Stimulated activated CD4-positive, alpha-beta T cell treated with anti-CD3 and anti-CD28 coated beads, Interleukin-15, amount 100 ng/mL, for 1 hour (primary cell): ENCODE data around the gene RPS19BP1.
"Not testable (repeated sequence)": the region's sequence is repeated elsewhere in the genome, so short reads cannot be mapped to it uniquely, and the experiment has no call there.

Source experiments
- DNase-seq, 2 donors: peaks; one replicate each; pipeline ENCODE4 v3.0.0-alpha.2; 2020; ENCODE audit warnings: low read depth in 1 of 2, low spot score in 1 of 2

The RPS19BP1 gene

DNA sequence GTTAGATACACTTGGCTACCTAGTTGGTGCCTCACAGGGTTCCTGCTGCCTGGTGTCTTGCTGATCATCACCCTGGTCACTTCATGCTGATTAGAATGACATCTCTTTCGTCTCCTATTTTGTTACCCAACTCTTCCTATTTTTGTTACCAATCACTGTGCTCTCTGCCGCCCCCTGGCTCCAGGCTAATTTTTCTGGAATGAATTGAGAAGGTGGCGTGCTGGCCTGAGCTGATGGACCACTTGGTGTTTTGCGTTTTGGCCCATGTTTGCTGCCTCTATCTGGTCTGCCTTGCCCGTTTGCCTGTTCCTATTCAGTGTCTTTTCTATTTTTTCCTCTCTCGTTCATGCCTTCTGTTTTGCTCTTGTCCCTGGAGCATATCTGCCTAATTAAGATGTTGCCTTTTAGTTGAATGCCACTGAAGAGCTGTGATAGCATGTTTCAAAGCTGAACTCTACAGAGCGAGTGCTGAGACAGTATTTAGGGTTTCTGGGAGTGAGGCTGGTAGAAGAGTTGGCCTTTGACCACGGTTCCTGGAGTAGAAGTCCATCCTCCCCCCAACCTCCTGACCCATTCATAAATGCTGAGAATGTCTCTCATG lies 18.1 kb downstream of the RPS19BP1 start:
- DNase-seq, result no peak

DNA sequence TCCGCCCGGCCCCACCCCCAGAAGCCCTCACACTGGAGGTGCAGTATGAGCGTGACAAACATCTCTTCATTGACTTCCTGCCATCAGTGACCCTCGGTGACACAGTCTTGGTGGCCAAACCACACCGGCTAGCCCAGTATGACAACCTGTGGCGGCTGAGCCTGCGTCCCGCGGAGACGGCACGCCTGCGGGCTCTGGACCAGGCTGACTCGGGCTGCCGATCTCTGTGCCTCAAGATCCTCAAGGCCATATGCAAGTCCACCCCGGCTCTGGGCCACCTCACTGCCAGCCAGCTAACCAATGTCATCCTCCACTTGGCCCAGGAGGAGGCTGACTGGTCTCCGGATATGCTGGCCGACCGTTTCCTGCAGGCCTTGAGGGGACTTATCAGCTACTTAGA lies 18.8 kb downstream of the RPS19BP1 start:
- DNase-seq, result no peak

DNA sequence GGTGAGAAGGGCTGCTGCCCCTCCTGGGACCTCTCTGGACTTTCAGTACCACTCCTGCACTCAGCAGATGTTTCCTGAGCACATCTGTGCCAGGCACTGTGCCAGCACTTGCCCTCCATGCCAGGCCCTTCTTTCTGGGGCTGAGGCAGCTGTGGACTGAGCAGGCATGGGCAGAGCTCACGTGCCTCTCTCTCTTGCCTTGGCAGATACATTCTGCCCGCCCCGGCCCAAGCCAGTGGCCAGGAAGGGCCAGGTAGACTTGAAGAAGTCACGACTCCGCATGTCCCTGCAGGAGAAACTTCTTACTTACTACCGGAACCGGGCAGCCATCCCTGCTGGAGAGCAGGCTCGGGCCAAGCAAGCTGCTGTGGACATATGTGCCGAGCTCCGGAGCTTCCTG lies 20.5 kb downstream of the RPS19BP1 start:
- DNase-seq, result no peak

DNA sequence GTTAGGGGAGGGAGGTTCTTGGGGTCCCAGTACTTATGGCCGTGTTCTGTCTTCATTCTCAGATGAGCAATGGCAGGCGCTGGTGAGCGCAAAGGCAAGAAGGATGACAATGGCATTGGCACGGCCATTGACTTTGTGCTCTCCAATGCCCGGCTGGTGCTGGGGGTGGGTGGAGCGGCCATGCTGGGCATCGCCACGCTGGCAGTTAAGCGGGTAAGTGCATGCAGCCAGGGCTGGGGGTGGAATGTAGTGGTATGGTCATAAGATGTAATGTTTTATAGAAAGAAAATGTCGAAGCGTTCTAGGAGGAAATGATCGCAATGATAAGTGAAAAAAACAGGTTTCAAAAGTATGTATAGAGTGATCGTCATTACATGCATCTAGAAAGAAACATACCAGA lies 21.3 kb downstream of the RPS19BP1 start:
- no peak for DNase-seq

DNA sequence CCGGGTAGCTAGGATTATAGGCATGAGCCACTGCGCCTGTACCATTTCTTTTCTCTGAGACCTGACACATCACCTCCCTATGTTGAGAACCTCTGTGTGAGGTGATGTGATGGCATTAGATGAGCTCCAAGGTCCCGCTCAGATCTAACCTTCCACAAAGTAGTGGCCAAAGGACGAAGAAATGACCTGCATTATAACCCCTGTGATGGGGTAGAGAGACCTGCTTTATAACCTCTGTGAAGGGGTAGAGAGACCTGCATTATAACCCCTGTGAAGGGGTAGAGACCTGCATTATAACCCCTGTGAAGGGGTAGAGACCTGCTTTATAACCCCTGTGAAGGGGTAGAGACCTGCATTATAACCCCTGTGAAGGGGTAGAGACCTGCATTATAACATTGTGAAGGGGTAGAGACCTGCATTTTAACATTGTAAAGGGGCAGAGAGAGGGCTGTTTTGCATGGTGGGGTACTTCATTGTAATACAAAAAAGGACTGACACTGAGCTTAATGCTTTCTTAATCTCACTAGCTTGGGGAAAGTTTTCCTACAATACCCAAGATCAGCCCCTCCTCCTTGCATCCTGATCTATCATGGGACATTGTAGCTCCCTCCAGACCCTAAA lies 21.9 kb downstream of the RPS19BP1 start:
- no peak for DNase-seq

DNA sequence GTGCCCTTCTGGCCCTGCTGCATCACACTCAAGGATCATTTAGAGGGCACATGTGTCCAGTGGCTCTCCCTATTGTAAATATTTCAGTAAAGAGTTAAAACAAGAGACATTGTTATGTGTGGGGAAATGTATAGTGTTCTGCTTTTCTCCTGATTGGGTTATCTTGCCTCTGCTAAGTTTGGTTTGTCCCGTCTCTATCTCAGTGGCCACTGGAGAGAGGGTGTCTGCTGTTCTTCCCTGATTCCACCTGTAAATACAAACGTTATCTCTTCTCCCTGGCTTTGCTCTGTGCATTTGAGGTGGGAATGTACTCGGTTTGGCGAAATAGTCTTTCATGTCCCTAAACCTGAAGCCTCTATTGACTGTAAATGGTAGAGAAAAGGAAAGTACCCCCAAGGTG lies 24.2 kb downstream of the RPS19BP1 start:
- no peak for DNase-seq

DNA sequence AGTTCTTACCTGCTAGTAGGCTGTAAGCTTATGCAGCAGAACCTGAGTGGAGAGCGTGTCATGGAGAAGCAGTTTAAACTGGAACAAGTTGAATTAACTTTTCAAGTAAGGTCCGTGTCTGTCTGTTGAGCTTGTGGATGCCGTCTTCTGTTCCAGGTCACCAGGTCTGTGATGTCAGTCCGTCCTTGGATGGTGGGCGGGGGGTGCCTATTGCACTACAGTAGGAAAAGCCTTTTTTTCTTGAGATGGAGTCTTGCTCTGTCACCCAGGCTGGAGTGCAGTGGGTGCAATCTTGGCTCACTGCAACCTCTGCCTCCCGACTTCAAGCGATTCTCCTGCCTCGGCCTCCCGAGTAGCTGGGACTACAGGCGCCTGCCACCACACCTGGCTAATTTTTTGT lies 25.5 kb downstream of the RPS19BP1 start:
- not testable (repeated sequence) for DNase-seq

DNA sequence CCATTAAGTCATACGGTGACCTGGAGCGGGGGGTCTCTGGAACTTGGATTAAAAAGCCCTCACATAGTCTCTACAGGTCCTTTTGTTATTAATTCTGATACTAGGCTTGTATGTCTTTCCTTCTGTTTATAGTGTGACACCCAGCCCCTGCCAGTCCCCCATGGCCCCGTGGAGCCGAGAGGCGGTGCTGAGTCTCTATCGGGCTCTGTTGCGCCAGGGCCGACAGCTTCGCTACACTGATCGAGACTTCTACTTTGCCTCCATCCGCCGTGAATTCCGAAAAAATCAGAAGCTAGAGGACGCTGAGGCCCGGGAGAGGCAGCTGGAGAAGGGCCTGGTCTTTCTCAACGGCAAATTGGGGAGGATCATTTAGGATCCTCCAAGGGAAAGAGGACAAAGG lies 28.5 kb downstream of the RPS19BP1 start:
- DNase-seq, result no peak

DNA sequence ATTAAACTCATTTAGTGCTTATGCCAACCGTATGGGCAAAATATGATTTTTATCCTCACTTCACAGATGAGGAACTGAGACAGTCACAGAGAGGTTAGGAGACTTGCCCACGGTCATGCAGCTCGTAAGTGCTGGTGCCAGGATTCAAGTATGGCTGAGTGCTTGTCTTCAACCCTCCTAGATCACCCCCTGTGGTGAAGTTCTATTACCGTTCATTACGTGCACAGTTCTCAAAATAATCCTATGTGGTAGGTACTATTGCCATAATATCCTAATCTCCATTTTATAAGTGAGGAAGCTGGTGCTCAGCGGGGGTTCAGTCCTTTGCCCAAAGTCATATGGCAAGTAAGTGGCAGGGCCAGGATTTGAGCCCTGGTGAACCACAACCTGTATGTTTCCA lies 28.9 kb downstream of the RPS19BP1 start:
- no peak for DNase-seq

DNA sequence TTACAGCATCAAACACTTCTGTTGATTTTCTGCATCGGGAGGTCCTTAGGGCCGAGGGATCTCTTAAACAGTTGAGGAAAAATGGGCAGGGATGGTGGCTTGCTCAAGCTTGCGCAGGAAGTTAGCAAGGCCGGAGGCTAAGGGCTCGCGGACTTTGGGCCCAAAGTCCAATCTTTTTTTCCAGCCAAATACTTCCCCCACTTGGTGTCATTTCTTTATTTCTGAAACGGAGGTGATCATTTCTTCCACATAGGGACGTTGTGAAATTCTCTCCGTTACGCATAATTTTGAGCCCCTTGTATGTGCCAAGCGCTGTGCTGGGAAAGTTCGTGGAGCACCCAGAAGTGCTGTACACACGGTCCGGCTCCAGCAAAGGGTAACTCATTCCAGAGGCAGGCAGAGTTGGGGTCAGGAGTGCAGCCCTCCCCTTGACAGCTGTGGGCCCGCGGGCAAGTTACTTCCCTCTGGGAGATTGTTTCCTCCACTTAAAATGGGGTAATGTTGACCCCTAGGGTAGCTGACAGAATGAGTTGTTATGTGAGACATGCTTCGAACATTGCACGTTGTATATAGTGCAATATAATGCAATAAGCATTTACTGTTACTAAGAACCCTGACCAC lies 29.6 kb downstream of the RPS19BP1 start:
- no peak for DNase-seq

DNA sequence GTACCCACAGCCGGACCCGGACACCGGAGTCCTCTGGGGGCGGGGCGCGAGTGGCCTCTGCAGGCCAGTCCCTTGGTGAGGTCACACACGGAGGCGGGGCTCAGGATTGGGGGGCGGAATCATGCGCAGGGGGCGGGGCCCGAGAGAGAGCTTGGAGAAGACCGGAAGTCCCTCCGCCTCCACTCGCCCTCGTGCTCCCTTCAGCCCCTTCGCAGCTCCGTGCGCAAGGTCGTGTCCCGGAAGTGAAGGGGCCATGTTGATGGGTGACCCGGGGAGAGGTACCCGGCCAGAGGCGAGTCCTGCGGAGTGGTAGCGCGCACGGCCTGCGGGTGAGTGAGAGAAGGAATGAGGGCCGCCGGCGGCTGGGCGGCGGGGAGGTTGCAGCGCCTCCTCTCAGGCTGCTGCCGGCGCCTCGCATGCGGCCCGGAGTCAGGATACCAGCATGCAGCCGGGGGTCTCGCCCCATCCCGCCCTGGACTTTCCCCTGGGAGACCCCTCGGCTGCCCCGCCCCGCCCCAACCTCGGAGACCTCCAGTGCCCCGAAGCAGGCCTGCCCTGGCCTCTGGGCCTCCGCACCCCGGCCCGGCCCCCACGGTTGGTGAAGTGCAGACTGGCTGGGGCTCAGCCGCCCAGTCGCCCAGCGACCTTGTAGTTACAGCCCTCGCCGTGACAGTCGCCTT lies 30.3 kb downstream of the RPS19BP1 start, which contains the start of gene MIEF1:
Gene MIEF1, plus strand, starts transcription at position 182 of the 680 bp plus-strand sequence. CDS start 9,005 bp downstream, outside the sequence.
- peak; percentile 71 to 85 for DNase-seq

DNA sequence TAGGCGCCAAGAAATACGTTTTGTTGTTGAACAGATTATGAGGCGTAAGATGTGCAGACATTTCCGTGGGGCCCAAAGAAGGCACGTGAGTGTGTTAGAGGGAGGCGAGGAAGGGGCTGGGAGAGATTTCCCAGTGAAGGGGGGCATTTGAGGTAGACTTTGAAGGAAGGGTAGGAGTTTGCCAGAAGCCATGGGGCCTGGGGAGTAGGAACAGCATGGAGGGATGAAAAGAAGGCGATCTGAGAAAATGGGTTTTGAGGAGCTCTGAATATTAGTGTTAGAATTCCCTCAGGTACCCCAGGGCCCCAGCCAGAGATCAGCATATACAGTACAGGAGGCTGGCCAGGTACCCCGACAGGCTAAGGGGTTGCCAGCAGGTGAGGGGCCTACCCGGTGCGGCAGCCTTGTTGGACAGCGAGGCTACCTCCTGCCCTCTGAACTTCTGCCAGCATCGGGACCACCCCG lies 30.9 kb downstream of the RPS19BP1 start:
- no peak for DNase-seq

DNA sequence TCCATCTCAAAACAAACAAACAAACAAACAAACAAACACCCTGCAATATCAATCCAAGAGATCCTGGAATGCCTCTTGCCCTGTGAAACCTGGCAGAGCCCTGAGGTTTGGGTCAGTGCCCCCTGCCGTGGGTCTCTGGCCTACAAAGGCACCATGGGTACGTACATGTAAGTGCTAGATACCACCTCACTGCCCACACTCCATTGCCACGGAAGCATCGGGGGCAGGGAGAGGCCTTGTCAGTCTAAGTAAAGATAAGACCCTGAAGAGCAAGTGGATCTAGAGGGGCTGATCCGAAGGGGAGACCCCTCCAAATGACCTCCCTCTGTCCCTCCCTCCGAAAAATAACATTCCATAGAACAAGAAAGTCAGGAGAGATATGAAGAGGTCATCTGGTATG lies 32.4 kb downstream of the RPS19BP1 start:
- DNase-seq, result no peak

DNA sequence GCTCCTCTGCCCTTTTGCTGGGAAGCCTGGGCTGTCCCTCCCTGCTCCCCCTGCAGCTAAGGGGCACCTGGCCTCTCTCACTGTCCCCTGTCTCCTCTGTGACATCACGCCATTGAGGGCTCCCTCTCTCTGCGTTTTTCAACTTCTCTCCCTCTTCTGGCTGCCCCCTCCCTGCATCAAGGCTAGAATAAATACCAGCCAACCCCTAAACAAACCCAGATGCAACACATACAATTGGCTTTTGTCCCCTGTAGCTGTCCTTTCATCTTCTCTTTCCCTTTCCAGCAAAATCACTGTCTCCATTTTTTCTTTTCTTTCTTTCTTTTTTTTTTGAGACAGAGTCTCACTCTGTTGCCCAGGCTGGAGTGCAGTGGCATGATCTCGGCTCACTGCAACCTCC lies 33.7 kb downstream of the RPS19BP1 start:
- no peak for DNase-seq

DNA sequence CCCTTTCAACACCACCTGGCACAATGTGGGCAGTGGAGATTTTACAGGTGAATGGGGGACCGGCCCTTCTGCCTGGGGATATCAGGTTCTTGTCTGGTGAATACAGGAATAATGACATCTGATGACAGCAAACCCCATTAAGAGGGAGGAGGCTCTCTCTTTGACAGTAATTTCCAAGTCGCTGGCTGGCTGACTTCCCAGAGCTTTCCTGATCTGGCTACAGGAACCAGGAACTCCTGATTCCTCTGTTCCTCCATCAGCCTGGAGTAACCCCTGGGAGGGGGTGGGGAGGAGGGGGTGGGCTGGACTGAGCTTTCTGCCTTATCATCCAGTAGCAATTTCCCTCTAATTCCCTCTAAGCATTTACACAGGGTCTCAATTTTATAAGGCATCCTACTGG lies 34.2 kb downstream of the RPS19BP1 start:
- no peak for DNase-seq

DNA sequence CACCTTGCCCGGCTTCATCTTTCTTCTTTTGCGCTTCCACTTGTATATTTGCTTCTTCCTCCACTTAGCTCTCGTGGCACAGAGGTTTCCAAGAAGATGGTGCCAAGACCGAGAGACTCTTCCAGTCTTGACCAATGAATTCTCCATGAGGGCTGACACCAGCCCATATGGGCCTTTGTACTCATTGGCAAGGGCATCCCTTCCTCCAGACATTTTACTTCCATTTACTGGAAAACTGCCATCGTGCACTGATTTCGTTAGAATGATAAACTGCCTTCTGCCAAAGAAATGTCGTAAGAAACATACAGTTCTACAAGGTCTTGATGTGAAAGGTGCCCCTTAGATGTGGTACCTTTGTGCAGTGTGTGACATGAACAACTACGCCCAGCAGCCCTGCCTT lies 35.1 kb downstream of the RPS19BP1 start:
- DNase-seq, result no peak

DNA sequence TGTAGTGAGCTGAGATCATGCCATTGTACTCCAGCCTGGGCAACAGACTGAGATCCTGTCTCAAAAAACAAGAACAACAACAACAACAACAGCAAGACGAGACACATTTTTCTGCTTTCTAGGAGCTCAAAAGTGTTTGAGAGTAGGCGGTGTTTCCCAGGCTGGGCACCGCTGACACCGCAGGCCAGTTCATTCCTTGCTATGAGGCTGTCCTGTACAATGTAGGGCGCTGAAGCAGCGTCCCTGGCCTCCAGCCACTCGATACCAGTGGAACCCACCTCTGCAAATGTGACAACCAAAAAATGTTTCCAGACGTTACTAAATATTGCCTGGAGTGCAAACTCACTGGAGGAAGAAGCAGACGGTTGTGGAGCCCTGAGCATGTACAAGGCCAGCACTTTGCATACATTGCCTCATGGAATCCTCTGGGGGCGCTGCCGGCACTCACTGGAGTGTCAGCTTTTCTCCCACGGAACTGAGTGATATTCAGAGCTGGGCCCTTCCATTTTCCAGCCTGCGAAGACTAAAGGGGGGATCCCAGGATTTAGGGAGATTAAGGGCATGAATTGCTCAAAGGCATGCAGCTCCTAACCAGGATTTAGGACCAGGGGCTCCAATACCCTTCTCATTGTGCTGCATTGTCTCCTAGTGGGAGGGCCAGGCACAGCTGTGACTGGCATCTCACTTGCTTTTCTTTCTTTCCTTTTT lies 36.3 kb downstream of the RPS19BP1 start:
- peak; percentile 25 to 41 for DNase-seq

DNA sequence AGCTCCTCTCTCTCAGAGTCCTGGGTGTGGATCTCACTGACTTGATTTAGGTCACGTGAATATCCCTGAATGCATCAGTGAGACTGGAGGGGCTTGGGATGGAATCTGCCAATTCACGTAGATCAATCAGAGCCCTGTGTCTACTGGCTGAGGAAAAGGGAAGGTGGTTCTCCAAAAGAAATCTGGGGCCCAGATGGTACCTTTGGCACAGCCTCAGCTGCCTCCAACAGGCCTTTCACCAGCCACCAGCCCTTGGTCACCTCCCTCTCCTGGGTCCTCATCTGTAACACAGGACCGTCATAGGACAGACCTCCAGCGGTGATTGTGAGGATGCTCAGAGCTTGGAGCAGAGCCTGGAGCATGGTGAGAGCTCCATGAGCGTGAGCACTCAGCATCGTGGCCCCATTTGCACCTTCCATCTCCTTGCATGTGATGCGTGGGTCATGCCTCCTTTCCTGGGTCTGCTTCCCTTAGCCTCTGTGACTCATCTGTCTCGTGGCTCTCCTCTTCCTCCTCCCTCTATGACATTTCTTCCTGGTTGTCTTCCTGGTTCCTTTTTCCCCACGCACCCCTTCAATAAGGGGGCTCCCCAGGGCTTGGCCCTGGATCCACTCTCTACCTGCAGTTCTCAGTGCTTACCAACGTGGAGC lies 38.0 kb downstream of the RPS19BP1 start:
- no peak for DNase-seq

DNA sequence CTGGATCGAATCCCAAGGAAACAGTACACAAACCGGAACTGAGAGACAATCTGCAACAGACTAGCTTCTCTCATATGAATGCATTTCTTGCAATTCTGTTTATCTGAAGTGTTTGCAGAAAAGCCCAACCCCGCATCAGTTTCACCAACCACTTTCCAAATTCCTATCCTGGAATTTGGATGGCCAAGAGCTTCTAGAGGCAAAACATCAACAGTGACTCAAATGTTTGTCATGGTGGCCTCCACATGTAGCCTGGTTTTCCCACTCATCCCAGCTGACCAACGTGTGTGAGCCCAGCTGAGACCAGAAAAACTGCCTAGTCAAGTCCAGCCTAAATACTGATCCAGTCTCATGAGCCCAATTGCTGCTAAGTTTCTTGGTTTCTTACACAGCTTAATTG lies 38.8 kb downstream of the RPS19BP1 start:
- DNase-seq, result no peak

DNA sequence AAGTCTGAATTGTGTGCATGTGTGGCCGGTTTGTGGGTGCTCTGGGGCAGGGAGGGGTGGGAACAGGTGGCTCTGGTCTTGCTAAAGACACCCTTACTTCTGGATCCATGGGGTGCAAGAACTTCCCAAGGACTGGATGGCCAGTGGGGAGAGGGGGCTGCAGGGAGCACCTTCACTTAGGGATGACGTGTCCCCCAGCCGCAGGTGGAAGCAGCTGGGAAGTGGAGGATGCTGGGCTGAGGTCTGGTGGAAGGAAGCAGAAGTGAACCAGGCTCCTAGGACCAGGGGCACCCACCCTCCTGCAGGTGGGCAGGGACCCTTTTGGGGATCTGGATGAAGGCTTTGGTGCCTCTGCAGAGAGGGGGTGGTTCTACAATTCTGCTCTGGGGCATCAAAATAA lies 40.4 kb downstream of the RPS19BP1 start:
- no peak for DNase-seq

DNA sequence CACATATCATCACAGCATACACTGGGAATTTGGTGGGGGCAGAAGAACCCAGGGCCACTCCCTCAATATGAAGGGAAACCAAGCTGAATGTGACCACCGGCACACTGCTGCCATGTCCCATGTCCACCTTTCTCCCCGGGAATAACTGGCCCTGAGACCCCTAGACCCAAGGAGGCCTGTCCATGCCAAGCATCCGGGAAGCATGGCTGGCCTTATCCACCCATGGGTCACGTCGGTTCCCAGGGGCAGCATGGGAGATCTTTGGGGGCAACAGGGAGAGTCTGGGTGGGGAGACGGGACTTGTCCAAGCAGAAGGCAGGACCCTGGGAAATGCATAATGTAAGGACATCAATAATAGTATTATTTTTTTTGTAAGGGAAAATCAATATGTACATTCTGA lies 40.9 kb downstream of the RPS19BP1 start:
- DNase-seq, result no peak
